Activated B cell treated with CpG ODN at 0.5 μM for 24 hours (primary cell): ENCODE results near the gene RNF135. TPM values are rescaled to one million over a fixed set of nuclear protein-coding genes. Genes with fewer than 3 reads are reported as not detected.
"Not testable (repeated sequence)": the region's sequence is repeated elsewhere in the genome, so short reads cannot be mapped to it uniquely, and the experiment has no call there.

ENCODE experiments used
- ATAC-seq: fragments of 200-7000 bp; cut with Tn5 transposase; one replicate; pipeline ENCODE4 v1.10.0; 2021; ENCODE audit warnings: low read depth, mild to moderate bottlenecking, moderate library complexity
- CTCF ChIA-PET: fragments of 350-600 bp; sonication (Branson Sonifier 250); formaldehyde crosslinking; loops from one replicate; lab custom pipeline; 2021; ENCODE audit warnings: antibody characterized with exemption; lab: Charles Lee
- POLR2A ChIA-PET: fragments of 350-600 bp; sonication (Branson Sonifier 250); formaldehyde crosslinking; loops from one replicate; lab custom pipeline; 2021; ENCODE audit warnings: antibody characterized with exemption; lab: Charles Lee
- DNase-seq: peaks from one replicate; pipeline ENCODE4 v3.0.0; 2022
- H3K27ac Mint-ChIP-seq: one replicate; pipeline ENCODE4 v1.8.0; 2020; ENCODE audit warnings: mixed read lengths
- H3K27me3 Mint-ChIP-seq: one replicate; pipeline ENCODE4 v1.8.0; 2021; ENCODE audit warnings: mixed read lengths
- H3K36me3 Mint-ChIP-seq: one replicate; pipeline ENCODE4 v1.8.0; 2021; ENCODE audit warnings: low read depth, mixed read lengths
- H3K4me1 Mint-ChIP-seq: one replicate; pipeline ENCODE4 v1.8.0; 2021; ENCODE audit warnings: mixed read lengths
- H3K4me3 Mint-ChIP-seq: one replicate; pipeline ENCODE4 v1.8.0; 2020; ENCODE audit warnings: mild to moderate bottlenecking, mixed read lengths
- H3K9me3 Mint-ChIP-seq: one replicate; pipeline ENCODE4 v1.8.0; 2020; ENCODE audit warnings: mixed read lengths
- intact Hi-C: fragments of 100-400 bp; cut with micrococcal nuclease; formaldehyde crosslinking; loops from one replicate; pipeline ENCODE4 v1.15.1; 2024
- total RNA-seq: library from RNA; stranded (reverse); gene quantifications from 2 replicates; pipeline ENCODE4 v1.2.3, GENCODE V29; 2022
- TF ChIP-seq, protein P1 (sequence below): fragments of 200-600 bp; IDR thresholded peaks from one replicate; pipeline ENCODE4 v1.8.0; 2022; ENCODE audit warnings: antibody characterized with exemption, mild to moderate bottlenecking

RNF135 gene
- total RNA-seq, 1 donor from 2014 or later, result 18.5 TPM

DNA sequence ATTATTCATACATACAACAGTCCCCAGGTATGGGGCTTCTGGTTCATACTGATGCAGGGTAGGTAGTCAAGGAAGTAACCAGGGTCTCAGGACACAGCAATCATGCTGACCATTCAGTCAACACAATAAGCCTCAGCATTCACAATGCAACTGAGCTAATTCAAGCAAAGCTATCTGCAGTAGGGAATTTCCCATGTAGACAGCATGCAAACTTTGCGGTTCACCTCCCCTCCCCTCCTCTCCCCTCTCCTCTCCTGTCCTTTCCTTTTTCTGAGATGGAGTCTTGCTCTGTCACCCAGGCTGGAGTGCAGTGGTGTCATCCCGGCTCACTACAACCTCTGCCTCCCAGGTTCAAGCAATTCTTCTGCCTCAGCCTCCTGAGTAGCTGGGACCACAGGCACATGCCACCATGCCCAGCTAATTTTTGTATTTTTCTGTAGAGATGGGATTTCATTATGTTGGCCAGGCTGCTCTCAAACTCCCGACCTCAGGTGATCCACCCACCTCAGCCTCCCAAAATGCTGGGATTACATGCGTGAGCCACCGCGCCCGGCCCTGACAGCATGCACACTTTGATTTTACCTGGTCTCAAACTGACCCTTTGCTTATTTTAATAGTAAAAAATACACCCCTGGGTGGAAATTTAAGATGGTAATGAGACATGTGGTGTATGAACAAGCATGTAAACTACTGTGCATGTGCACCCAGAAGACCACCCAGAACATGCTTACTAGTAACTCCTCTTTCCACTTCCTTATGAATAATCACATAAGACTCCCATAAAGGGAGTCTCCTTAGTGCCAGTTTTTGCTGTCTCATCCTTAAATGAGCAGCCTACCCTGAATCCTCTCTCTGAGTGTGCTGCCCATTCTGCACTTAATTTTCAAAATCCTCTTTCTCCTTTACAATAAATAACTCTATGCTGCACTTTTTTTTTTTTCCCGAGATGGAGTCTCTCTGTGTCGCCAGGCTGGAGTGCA, 9.3 kb upstream of the RNF135 start:
- TF ChIP-seq, protein P1, sequence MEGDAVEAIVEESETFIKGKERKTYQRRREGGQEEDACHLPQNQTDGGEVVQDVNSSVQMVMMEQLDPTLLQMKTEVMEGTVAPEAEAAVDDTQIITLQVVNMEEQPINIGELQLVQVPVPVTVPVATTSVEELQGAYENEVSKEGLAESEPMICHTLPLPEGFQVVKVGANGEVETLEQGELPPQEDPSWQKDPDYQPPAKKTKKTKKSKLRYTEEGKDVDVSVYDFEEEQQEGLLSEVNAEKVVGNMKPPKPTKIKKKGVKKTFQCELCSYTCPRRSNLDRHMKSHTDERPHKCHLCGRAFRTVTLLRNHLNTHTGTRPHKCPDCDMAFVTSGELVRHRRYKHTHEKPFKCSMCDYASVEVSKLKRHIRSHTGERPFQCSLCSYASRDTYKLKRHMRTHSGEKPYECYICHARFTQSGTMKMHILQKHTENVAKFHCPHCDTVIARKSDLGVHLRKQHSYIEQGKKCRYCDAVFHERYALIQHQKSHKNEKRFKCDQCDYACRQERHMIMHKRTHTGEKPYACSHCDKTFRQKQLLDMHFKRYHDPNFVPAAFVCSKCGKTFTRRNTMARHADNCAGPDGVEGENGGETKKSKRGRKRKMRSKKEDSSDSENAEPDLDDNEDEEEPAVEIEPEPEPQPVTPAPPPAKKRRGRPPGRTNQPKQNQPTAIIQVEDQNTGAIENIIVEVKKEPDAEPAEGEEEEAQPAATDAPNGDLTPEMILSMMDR, result no peak
- Mint-ChIP-seq H3K36me3 (no peaks in the 10 kb centered on the region), H3K4me1 (peaks cover 72% of the 10 kb centered on the region), H3K4me3 (peak overlapping the region; percentile 78), H3K9me3 (no peaks in the 10 kb centered on the region), H3K27me3 (no peaks in the 10 kb centered on the region), H3K27ac (peak overlapping the region; percentile 88)
- peak; percentile 53 for DNase-seq
- CTCF ChIA-PET, result interaction anchor here (0.7 kb wide), 1 partner anchor 8 kb away, joined by 6 read pairs; no protein-coding TSS in a partner anchor
- ATAC-seq, result peak; percentile 72
- intact Hi-C loops, result loop anchor here (1.0 to 2.0 kb wide), 4 partner anchors 10 to 533 kb away; partner anchors contain the start of gene RNF135
- POLR2A ChIA-PET, result interaction anchor here (0.6 to 6.7 kb wide), 8 partner anchors 9 to 350 kb away, joined by 3 to 121 read pairs (median 9); partner anchors contain the start of genes ADAP2 and RNF135

DNA sequence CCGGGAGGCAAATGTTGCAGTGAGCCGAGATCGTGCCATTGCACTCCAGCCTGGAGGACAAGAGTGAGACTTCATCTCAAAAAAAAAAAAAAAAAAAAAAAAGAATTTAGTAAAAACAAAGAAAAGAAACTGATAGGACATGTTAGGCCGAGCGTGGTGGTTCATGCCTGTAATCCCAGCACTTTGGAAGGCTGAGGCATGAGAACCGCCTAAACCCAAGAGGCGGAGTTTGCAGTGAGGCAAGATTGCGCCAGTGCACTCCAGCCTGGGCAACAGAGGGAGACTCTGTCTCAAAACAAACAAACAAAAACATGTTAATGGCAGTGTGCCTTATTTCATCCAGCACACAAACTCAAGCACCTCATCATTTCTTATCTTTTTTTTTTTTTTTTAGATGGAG, 6.5 kb upstream of the RNF135 start:
- H3K27me3 Mint-ChIP-seq, ATAC-seq, H3K4me3 Mint-ChIP-seq, H3K9me3 Mint-ChIP-seq, CTCF ChIA-PET, H3K27ac Mint-ChIP-seq, intact Hi-C loops, DNase-seq, H3K36me3 Mint-ChIP-seq: not testable (repeated sequence)
- H3K4me1 Mint-ChIP-seq, result peaks cover 64% of the 10 kb centered on the region
- POLR2A ChIA-PET, result interaction anchor here (0.7 kb wide), 2 partner anchors 40 to 523 kb away, joined by 7 to 11 read pairs; no protein-coding TSS in a partner anchor

DNA sequence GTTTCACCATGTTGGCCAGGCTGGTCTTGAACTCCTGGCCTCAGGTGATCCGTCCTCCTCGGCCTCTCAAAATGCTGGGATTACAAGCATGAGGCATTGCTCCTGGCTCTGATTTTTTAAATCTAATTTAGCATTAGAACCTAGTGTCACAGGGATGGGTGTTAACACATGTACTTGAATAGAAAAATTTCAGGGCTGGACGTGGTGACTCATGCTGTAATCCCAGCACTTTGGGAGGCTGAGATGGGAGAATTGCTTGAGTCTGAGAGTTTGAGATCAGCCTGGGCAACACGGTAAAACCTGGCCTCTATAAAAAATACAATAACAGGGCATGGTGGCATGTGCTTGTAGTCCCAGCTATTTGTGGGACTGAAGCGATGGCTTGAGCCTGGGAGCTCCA, 6.0 kb upstream of the RNF135 start:
- ChIA-PET POLR2A (no interaction called here), CTCF (no interaction called here)
- ATAC-seq, result no peak
- no peak overlapping the region for H3K4me3 Mint-ChIP-seq
- no peaks in the 10 kb centered on the region for H3K36me3 Mint-ChIP-seq
- intact Hi-C loops, result no loop called here
- no peak overlapping the region for H3K27ac Mint-ChIP-seq
- H3K4me1 Mint-ChIP-seq, result peaks cover 62% of the 10 kb centered on the region
- no peak for DNase-seq
- H3K9me3 Mint-ChIP-seq, result no peaks in the 10 kb centered on the region
- H3K27me3 Mint-ChIP-seq, result no peaks in the 10 kb centered on the region
- TF ChIP-seq, protein P1, result no peak

DNA sequence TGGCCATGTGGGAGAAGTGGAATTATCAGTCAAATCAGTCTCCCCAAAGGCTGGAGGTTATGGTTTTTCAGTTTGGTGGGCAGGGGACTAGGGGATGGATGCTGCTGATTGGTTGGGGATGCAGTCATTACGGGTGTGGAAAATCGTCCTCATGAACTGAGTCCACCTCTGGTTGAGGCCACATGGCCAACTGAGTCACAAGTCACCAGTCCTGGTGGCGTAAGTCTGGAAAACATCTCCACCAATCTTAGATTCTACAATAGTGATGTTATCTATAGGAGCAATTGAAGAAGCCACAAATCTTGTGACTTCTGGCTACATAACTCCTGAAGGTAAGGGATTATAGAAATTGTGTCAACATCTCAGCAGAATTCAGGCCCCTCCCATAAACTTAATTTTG, 5.2 kb upstream of the RNF135 start:
- no peak overlapping the region for H3K4me3 Mint-ChIP-seq
- ChIA-PET CTCF (no interaction called here), POLR2A (interaction anchor here (0.5 kb wide), 1 partner anchor 33 kb away, joined by 4 read pairs; no protein-coding TSS in a partner anchor)
- TF ChIP-seq, protein P1, result no peak
- no peak for ATAC-seq
- H3K9me3 Mint-ChIP-seq, result no peaks in the 10 kb centered on the region
- H3K36me3 Mint-ChIP-seq, result peaks cover 3% of the 10 kb centered on the region
- peaks cover 63% of the 10 kb centered on the region for H3K4me1 Mint-ChIP-seq
- no peak overlapping the region for H3K27ac Mint-ChIP-seq
- no peak for DNase-seq
- intact Hi-C loops, result no loop called here
- no peaks in the 10 kb centered on the region for H3K27me3 Mint-ChIP-seq

DNA sequence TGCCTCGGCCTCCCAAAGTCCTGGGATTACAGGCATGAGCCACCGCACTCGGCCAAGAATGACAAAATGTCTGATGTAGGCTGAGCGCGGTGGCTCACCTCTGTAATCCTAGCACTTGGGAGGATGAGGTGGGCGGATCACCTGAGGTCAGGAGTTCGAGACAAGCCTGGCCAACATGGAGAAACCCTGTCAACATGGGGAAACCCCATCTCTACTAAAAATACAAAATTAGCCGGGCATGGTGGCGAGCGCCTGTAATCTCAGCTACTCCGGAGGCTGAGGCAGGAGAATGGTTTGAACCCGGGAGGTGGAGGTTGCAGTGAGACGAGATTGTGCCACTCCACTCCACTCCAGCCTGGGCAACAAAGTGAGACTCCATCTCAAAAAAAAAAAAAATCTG, 2.9 kb upstream of the RNF135 start:
- intact Hi-C loops, result loop anchor here (1.0 kb wide), 2 partner anchors 10 to 46 kb away; no protein-coding TSS in a partner anchor
- ChIA-PET CTCF (interaction anchor here (1.0 kb wide), 1 partner anchor 8 kb away, joined by 6 read pairs; no protein-coding TSS in a partner anchor), POLR2A (interaction anchor here (0.7 to 5.7 kb wide), 10 partner anchors 9 to 352 kb away, joined by 4 to 121 read pairs (median 10); partner anchors contain the start of genes ADAP2 and TEFM)
- DNase-seq, H3K27me3 Mint-ChIP-seq, H3K36me3 Mint-ChIP-seq, ATAC-seq, H3K9me3 Mint-ChIP-seq: not testable (repeated sequence)
- Mint-ChIP-seq H3K4me1 (peaks cover 57% of the 10 kb centered on the region), H3K27ac (peak overlapping the region; percentile 94), H3K4me3 (peak overlapping the region; percentile 82)
